Small intestine (tissue), 7 donors: ENCODE results near the gene ABL2. TPM values are rescaled to one million over a fixed set of nuclear protein-coding genes. Genes with fewer than 3 reads are reported as not detected.
A peak's percentile ranks its signal among the peaks of the same experiment; 100 is the strongest.
"Not testable (repeated sequence)": the region's sequence is repeated elsewhere in the genome, so short reads cannot be mapped to it uniquely, and the experiment has no call there.

Experiments used
- DNase-seq, 2 donors: peaks; one replicate each; pipeline versions ENCODE4 v3.0.0 to v3.0.0-alpha.2; 2013
- FAIRE-seq: peaks from 2 replicates; lab custom pipeline; 2012; peaks lifted over from hg19 to GRCh38; lab: Jason Lieb, UNC
- H3K27ac ChIP-seq, 3 donors: one replicate each; pipeline ENCODE4 v1.5.1; 2013; ENCODE audit warnings: low read length in 2 of 3, mild to moderate bottlenecking in 2 of 3, control low read depth in 1 of 3, inconsistent platforms in 1 of 3, low read depth in 1 of 3, moderate library complexity in 1 of 3
- H3K27me3 ChIP-seq, 3 donors: one replicate each; pipeline ENCODE4 v1.6.1; 2013; ENCODE audit warnings: low read length in 3 of 3, inconsistent platforms in 1 of 3; ENCODE audit not compliant: control insufficient read depth in 3 of 3, insufficient read depth in 3 of 3
- H3K36me3 ChIP-seq, 3 donors: one replicate each; pipeline ENCODE4 v1.6.1; 2013; ENCODE audit warnings: low read length in 3 of 3, inconsistent platforms in 1 of 3, low read depth in 1 of 3, mild to moderate bottlenecking in 1 of 3, moderate library complexity in 1 of 3; ENCODE audit not compliant: control insufficient read depth in 3 of 3, insufficient read depth in 2 of 3
- H3K4me1 ChIP-seq, 3 donors: one replicate each; pipeline ENCODE4 v1.6.1; 2013; ENCODE audit warnings: low read length in 2 of 3, inconsistent platforms in 1 of 3, low read depth in 1 of 3, mild to moderate bottlenecking in 1 of 3, moderate library complexity in 1 of 3; ENCODE audit not compliant: control insufficient read depth in 3 of 3, insufficient read depth in 2 of 3
- H3K4me3 ChIP-seq, 3 donors: one replicate each; pipeline ENCODE4 v1.5.1; 2013; ENCODE audit warnings: low read length in 3 of 3, control low read depth in 1 of 3, inconsistent platforms in 1 of 3, low read depth in 1 of 3, mild to moderate bottlenecking in 1 of 3, moderate library complexity in 1 of 3
- H3K9me3 ChIP-seq, 2 donors: one replicate each; pipeline ENCODE4 v1.6.1; 2013; ENCODE audit warnings: low read depth in 1 of 2, low read length in 1 of 2; ENCODE audit not compliant: control insufficient read depth in 2 of 2, insufficient read depth in 1 of 2
- WGBS, 3 donors: extraction: QIAGEN DNeasy Blood & Tissue Kit; methylation state at CpG; one replicate each; pipeline ENCODE4 v1.1.7; 2013; 5-methylcytosine and 5-hydroxymethylcytosine counted together
- polyA plus RNA-seq, 4 donors: library from polyadenylated mRNA; stranded (reverse) in 3 of 4; unstranded in 1 of 4; fragments of 200-250 nt in 3 of 4; fragments of 120-200 nt in 1 of 4; gene quantifications; one replicate each; pipeline versions ENCODE4 v1.2.1 to v1.2.3, GENCODE V29; 2013
- donor health status: healthy with polysubstance abuse.
- donor health status: control.
- donor health status: control.
- donor health status: Bipolar disorder and iron deficiency.
- donor health status: healthy.

Gene ABL2
- polyA plus RNA-seq, 4 donors: 1.6 to 8.1 (median 3.0) TPM

DNA sequence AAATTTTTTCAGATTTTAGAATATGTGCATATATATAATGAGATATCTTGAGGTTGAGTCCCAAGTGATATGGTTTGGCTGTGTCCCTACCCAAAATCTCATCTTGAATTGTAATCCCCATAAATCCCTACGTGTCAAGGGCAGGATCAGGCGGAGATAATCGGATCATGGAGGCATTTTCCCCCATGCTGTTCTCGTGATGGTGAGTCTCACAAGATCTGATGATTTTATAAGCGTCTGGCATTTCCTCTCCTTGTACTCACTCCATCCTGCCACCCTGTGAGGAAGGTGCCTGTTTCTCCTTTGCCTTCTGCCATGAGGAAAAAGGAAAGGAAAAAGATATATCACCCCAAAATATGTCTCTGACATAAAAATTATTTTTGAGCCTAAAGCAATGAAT is 83.0 kb downstream of the ABL2 start:
- no peak overlapping the region for H3K4me3 ChIP-seq
- peaks cover 0 to 3% (median 0%) of the 10 kb centered on the region in 3 donors for H3K4me1 ChIP-seq
- DNase-seq: no peak
- peaks cover 0 to 9% of the 10 kb centered on the region in 2 donors for H3K9me3 ChIP-seq
- peaks cover 0 to 7% (median 0%) of the 10 kb centered on the region in 3 donors for H3K36me3 ChIP-seq
- FAIRE-seq: no peak
- 93 to 97% (median 94%) methylated on average over 5 of the region's 5 CpGs for WGBS, 3 donors
- H3K27me3 ChIP-seq: no peaks in the 10 kb centered on the region
- H3K27ac ChIP-seq: no peak overlapping the region

DNA sequence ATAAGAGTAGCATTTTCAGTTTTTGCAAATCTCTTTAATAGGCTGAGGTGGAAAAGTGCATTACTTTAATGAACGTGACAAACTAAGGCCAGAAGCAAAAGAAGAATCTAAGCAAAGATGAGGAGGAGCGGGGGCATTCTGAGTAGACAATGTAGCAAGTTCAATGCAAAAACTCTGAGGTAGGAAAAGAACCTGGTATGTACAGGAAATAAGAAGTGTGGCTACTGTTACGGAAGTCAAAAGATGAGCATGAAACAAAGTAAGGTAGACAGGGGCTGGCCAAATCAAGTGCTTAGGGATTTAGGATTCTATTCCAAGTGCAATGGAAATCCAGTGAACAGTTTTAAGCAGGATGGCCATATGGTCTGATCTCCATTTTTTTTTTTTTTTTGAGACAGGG is 84.0 kb downstream of the ABL2 start:
- H3K4me3 ChIP-seq: no peak overlapping the region
- peaks cover 0 to 9% of the 10 kb centered on the region in 2 donors for H3K9me3 ChIP-seq
- DNase-seq: no peak
- H3K27ac ChIP-seq: no peak overlapping the region
- no peaks in the 10 kb centered on the region for H3K27me3 ChIP-seq
- H3K4me1 ChIP-seq: no peaks in the 10 kb centered on the region
- WGBS, 3 donors: 95 to 99% (median 95%) methylated on average over 3 of the region's 3 CpGs
- no peak for FAIRE-seq
- H3K36me3 ChIP-seq: peaks cover 0 to 7% (median 0%) of the 10 kb centered on the region in 3 donors

DNA sequence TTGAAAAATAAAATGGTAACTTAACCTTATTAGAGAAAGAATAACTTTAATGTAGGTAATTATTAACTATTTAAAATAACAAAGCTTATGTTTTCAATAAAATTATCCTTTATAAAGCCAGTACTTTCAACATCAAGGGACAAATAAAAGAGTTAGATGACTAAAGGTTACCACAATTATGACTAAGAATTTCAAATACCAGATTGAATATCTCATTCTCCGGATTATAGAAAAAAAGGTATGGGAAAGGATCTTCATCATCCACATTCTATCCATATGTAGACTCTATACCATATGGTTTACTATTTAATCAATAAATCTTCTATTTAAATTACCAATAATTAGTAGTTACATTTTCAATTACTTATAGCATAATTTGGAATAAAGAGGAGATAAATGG is 84.9 kb downstream of the ABL2 start:
- peaks cover 0 to 7% (median 0%) of the 10 kb centered on the region in 3 donors for H3K36me3 ChIP-seq
- H3K27ac ChIP-seq: no peak overlapping the region
- no peak overlapping the region for H3K4me3 ChIP-seq
- H3K9me3 ChIP-seq: peaks cover 0 to 4% of the 10 kb centered on the region in 2 donors
- no peaks in the 10 kb centered on the region for H3K27me3 ChIP-seq
- H3K4me1 ChIP-seq: no peaks in the 10 kb centered on the region
- WGBS, 3 donors: 94% methylated on average over 1 of the region's 1 CpG
- FAIRE-seq (no peak), DNase-seq (no peak)

DNA sequence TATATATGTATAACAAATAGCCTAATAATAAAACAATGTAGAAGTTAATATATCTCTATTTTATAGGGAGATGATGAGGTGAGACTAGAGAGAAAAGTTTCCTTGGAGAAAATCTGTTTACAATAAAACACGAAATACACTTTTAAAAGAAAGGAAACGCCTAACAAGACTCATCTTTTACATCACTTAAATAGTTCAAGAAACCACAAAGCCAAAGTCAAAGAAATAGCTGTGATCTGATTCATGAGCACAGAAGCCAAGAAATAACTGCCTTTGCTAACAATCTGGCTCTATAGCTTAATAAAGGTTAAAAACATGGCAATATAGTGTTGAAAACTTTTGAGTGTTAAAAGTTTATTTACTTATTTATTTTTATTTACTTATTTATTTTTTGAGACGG is 86.2 kb downstream of the ABL2 start:
- no peak for FAIRE-seq
- DNase-seq: no peak
- Histone ChIP-seq H3K9me3 (no peaks in the 10 kb centered on the region), H3K27ac (no peak overlapping the region), H3K36me3 (peaks cover 0 to 4% (median 0%) of the 10 kb centered on the region in 3 donors), H3K4me1 (no peaks in the 10 kb centered on the region), H3K4me3 (no peak overlapping the region), H3K27me3 (no peaks in the 10 kb centered on the region)
- 61 to 88% (median 72%) methylated on average over 3 of the region's 3 CpGs for WGBS, 3 donors

DNA sequence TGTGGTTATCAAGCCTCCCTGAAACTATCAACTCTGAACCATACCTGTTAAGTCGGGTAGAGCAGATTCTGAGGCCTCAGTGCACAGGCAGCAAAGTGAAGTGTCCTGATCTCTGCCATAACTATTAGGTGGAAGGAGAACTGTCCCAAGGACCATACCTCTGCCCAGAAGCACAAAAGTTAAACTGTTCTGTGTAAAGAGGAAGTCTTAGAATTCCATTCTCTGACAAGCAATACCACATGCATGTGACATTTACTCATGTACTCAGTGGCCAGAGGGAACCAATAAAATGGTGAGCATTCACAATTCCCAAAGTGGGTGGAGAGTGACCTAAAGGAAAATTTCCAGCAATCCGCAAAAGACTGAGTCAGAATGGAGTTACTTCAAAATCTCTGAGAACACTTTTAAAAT is 86.6 kb downstream of the ABL2 start:
- no peak for FAIRE-seq
- Histone ChIP-seq H3K36me3 (no peaks in the 10 kb centered on the region), H3K27me3 (no peaks in the 10 kb centered on the region), H3K4me3 (no peak overlapping the region), H3K27ac (peak overlapping the region in 1 of 3 donors; percentile 80), H3K4me1 (no peaks in the 10 kb centered on the region), H3K9me3 (no peaks in the 10 kb centered on the region)
- DNase-seq: peak in 1 of 2 donors; percentile 26
- 74 to 89% (median 86%) methylated on average over 2 of the region's 2 CpGs for WGBS, 3 donors

DNA sequence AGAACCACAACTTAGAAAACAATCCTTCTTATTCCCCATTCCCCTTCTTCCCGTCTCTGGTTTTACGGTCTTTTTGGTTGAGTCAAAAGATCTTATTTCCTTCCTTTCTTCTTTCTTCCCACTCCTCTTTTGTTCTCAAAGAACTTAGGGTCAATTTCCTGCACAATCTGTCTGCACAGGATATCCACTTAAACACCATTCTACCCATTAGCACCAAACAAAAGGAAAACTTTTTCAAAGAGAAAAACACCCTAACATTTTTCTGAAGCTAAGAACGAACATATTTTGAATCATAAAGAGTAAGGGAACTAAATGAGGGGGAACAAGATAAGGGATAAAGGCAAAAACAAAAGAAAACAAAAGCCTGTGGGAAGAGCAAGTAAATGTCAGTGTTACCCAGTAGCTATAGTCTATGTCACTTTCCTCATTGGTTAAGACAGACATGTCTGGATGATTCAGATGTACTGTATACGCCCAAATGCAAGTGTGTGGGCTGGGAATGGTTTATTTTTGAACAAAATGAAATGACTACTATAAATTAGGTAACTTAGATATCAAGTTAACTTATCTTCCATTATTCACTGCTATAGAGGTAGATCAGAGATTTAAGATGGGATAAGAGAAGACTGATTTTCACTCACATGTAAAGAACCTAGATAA is 87.8 kb downstream of the ABL2 start:
- no peak overlapping the region for H3K4me3 ChIP-seq
- peaks cover 0 to 3% (median 0%) of the 10 kb centered on the region in 3 donors for H3K36me3 ChIP-seq
- WGBS, 3 donors: 68 to 87% (median 84%) methylated on average over 4 of the region's 4 CpGs
- FAIRE-seq: no peak
- H3K27me3 ChIP-seq: no peaks in the 10 kb centered on the region
- no peak for DNase-seq
- H3K4me1 ChIP-seq: no peaks in the 10 kb centered on the region
- H3K27ac ChIP-seq: peak overlapping the region in 1 of 3 donors; percentile 31
- no peaks in the 10 kb centered on the region for H3K9me3 ChIP-seq

DNA sequence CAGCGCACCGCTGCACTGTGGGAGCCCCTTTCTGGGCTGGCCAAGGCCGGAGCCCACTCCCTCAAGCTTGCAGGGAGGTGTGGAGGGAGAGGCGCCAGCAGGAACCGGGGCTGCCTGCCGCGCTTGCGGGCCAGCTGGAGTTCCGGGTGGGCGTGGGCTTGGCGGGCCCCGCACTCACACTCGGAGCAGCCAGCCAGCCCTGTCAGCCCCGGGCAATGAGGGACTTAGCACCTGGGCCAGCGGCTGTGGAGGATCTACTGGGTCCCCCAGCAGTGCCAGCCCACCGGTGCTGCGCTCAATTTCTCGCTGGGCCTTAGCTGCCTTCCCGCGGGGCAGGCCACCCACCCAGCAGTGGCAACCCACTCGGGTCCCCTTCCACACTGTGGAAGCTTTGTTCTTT is 90.7 kb downstream of the ABL2 start:
- H3K27me3 ChIP-seq, H3K4me3 ChIP-seq, FAIRE-seq, H3K36me3 ChIP-seq, H3K27ac ChIP-seq, H3K9me3 ChIP-seq, H3K4me1 ChIP-seq, DNase-seq: not testable (repeated sequence)
- WGBS, 3 donors: 97 to 99% (median 98%) methylated on average over 20 to 21 of the region's 21 CpGs

DNA sequence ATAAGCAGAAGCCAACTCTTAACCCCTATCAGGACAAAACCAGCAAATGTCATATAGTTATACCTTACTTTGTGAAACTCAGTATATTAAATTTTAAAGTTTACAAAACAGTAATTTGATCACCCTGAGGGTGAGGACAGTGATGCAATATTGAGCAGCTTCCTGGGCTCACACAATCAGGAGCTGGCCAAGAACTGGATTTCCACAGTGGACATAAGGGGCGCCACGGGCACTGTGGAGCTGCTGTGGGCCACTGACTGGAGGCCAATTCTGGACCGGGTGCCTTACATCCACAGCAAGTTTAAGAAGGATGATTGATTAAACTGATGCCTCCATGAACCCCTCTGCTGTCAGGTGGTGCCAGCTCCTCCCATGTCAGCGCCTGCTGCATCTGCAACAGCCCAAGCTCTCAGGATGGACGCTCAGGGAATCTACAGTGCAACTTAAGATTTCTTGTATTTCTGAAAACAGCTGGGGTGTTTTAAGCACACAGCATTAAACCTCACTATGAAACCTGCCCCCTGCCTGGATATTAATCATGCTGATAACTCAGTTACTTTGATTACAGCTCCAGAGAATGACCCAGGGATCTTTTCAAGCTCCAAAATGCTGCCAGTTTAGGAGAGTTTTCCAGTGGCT is 91.7 kb downstream of the ABL2 start:
- no peak for FAIRE-seq

More for the DNA sequence above, 91.7 kb downstream of the ABL2 start:
- no peaks in the 10 kb centered on the region for H3K27me3 ChIP-seq
- H3K4me1 ChIP-seq: no peaks in the 10 kb centered on the region
- H3K4me3 ChIP-seq: no peak overlapping the region
- no peak for DNase-seq
- no peaks in the 10 kb centered on the region for H3K9me3 ChIP-seq
- peaks cover 0 to 3% (median 0%) of the 10 kb centered on the region in 3 donors for H3K36me3 ChIP-seq
- no peak overlapping the region for H3K27ac ChIP-seq
- WGBS, 3 donors: 85 to 86% (median 86%) methylated on average over 5 of the region's 5 CpGs
